Measurements from ENCODE around the gene DOC2A.
"Not testable (repeated sequence)": the region's sequence is repeated elsewhere in the genome, so short reads cannot be mapped to it uniquely, and the experiment has no call there.

DOC2A gene

GRCh38 chr16:29973384-29974246 is 37.2 kb downstream of the DOC2A start, which contains the start of gene TAOK2:
Gene TAOK2 (plus strand): TSS chr16:29973868. CDS start chr16:29977773, 3,905 bp downstream.
- peak; percentile 98 for DNase-seq (ENCODE audit: low spot score)

GRCh38 chr16:29972992-29973383 is 37.8 kb downstream of the DOC2A start:
- DNase-seq (ENCODE audit: low spot score), result no peak

DNA sequence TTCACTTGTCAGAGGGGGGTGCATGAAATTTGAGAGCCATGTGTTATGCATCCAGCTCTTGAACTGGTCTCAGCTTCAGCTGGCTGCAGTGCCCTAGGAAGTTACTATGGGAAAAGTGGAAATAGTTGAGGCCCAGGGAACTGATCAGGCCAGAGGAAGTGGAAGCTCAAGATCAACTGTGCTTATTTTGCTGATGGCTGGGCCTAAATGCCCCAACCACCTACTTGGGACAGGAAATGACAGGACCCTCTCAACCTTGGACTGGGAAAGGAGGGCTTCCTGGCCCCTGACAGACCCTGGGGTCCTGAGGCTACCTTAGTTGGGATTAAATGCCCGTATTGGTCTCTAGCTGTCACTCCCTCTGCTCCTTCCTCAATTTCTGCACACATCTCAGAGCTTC is 38.3 kb downstream of the DOC2A start:
- DNase-seq (ENCODE audit: low spot score), result no peak

DNA sequence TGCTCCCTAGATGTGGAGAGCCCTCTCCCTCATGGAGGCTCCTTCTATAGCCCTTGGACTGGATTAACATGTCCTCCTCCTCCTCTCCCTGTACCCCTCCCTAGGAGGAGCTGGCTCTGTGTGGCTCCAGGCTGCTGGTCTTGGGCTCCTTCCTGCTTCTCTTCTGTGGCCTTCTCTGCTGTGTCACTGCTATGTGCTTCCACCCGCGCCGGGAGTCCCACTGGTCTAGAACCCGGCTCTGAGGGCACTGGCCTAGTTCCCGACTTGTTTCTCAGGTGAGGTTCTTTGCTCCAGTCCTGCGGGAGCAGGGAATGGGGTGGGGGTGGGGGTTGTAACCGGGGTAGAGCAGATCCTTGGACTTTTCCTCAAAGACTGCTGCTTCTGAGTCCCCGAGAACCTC is 39.5 kb downstream of the DOC2A start:
- no peak for DNase-seq (ENCODE audit: low spot score)

GRCh38 chr16:29968205-29968604 is 42.6 kb downstream of the DOC2A start:
- DNase-seq (ENCODE audit: low spot score), result no peak

- DNase-seq (ENCODE audit: low spot score), result no peak
These were observed 47.6 kb downstream of the DOC2A start for GRCh38 chr16:29963021-29963743.

DNA sequence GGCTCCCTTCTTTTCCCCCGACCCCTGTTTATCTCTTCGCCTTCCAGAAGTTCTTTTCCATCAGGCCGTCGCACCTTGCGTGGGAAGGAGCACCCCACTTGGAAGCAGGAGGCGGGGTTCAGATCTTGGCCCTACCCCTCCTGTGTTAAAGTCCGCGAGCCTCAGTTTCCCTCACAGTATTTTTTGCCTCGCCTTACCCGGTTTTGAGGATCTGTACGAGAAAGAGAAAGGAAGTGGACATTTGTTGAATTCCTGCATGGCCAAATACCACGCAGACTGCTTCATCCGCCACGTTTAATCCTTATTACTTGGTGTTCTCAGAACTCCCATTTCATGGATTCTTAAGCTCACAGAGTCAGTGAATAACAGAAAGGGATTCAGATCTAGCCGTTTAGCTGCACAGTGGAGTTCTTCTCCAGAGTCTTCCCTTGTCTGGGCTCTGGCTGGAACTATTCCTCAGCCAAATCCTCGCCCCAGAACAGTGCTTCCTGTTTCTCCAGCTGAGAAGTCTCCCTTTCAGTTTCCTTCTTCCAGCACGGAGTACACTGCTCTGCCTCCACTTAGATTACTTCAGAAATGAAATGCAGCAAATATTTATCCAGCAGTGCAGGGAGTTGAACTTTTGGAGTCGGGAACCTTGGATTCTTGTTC is 48.4 kb downstream of the DOC2A start:
- no peak for DNase-seq (ENCODE audit: low spot score)

DNA sequence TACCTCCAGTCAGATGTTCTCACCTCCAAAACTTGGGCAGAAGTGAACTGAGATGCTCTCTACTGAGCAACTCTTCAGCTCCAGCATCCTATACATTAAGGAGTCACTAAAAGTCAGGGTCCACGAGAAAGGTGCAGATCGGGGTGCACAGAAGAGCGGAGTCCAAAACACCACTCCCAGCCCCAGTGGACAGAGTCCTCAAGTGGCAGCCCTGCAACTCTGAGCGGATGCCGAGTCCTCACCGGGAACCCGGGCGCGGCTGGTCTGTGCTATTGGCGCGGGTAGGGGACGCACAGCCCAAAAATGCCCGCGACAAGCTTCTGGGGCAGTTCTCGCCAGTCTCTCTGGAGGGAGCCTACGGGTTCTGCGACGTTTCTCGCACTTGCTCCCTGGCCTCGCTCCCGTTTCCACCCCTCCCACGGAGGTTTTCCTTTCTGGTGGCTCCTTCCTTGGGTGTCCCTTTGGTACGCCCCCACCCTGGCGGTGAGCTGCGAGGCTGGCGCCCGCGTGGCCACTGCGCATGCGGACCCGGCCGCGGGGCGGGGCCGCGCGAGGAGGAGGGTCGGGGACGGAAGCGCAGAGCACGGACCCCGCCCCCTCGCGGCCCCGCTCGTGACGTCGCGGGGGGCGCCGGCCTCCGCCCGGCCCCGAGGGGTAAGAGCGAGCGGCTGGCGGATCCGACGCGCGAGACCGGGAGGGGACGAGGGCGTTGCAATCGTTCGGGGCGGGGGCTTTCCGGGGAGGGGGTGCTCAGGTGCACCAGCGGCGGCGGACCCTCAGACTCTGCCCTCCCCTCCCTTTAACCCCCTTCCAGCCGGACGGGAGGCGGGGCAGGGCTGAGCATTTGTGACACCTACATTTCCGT is 49.1 kb downstream of the DOC2A start, which contains the start of gene TMEM219:
TMEM219 (plus strand) TSS at position 601 of the 865 bp plus-strand sequence. CDS start 1,065 bp downstream, outside the sequence.
- DNase-seq (ENCODE audit: low spot score), result peak; percentile 85

DNA sequence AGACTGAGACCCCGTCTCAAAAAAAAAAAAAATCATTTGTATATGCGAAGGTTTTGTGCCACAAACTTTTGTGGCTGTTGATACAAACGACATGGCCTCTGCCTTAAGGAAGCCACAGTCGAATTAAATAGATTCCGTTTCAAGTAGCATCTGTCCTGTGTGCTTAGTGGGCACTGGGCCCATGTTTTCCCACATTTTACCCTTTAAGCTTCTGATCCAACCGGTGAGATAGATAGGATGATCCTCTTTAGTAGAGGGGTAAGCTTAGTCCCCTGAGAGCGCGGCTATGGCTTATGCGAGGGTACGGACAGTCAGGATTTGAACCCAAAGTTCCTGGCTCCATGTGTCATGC is 49.7 kb downstream of the DOC2A start:
- no peak for DNase-seq (ENCODE audit: low spot score)

GRCh38 chr16:29959821-29960220 is 51.0 kb downstream of the DOC2A start:
- not testable (repeated sequence) for DNase-seq (ENCODE audit: low spot score)

DNA sequence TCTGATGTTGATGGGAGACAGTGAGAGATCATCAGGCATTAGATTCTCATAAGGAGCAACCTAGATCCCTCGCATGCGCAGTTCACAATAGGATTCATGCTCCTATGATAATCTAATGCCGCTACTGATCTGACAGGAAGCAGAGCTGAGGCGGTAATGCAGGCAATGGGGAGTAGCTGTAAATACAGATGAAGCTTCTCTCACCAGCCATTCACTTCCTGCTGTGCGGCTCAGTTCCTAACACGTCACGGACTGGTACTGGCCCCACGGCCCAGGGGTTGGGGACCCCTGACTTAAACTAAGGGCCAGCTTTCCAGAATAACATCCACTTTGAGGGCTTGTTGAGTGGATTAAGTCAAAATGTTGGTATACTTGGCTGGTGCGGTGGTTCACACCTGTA is 51.5 kb downstream of the DOC2A start:
- no peak for DNase-seq (ENCODE audit: low spot score)

DNA sequence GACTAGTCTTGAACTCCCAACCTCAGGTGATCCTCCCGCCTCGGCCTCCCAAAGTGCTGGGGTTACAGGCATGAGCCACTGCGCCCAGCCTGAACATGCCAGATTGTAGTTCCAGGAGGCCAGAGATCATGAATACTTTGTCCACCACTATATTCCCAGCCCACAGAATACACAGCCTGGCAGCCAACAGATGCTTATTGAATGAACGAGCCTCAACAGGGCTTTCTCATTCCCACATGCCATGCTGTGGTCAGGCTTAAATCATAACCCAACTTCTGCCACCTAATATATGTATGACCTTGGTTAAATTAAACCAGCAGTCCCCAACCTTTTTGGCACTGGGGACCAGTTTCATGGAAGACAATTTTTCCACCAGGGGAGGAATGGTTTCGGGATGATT is 52.1 kb downstream of the DOC2A start:
- no peak for DNase-seq (ENCODE audit: low spot score)

Measured in RKO (cell line).